Mononuclear cell (primary cell): ENCODE data around the gene PLEKHN1. TPM values are rescaled to one million over a fixed set of nuclear protein-coding genes. Genes with fewer than 3 reads are reported as not detected.
"Not testable (repeated sequence)": the region's sequence is repeated elsewhere in the genome, so short reads cannot be mapped to it uniquely, and the experiment has no call there.

ENCODE experiments used
- H3K27me3 ChIP-seq: 2 replicates; pipeline ENCODE4 v1.6.0; 2011; ENCODE audit warnings: low read length, control low read depth; ENCODE audit not compliant: insufficient read depth
- H3K4me1 ChIP-seq: 2 replicates; pipeline ENCODE4 v1.5.1; 2011; ENCODE audit warnings: mild to moderate bottlenecking, low read length, control low read depth; ENCODE audit not compliant: insufficient read depth
- H3K4me3 ChIP-seq: 2 replicates; pipeline ENCODE4 v1.5.1; 2011; ENCODE audit warnings: mild to moderate bottlenecking, low read length, moderate library complexity
- H3K9me3 ChIP-seq: 2 replicates; pipeline ENCODE4 v1.5.1; 2011; ENCODE audit warnings: low read depth, mild to moderate bottlenecking, control low read depth, low read length
- total RNA-seq: library from RNA; depleted of rRNA; stranded (reverse); fragments of >200 nt; gene quantifications from one replicate; pipeline ENCODE4 v1.2.3, GENCODE V29; 2012

Gene PLEKHN1
- total RNA-seq, 1 donor: 0.10 TPM

DNA sequence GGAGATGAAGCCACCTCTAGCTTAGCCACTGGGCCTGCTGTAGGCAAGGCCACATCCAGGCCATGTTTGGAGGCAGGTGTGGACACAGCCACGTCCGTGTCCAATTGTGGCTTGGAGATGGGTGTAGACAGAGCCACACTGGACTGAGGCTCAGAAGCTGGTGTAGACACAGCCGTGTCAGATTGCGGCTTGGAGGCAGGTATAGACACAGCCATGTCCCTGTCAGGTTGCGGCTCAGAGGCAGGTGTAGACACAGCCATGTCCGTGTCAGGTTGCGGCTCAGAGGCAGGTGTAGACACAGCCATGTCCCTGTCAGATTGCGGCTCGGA is 13.4 kb downstream of the PLEKHN1 start:
- no peaks in the 10 kb centered on the region for H3K27me3 ChIP-seq

DNA sequence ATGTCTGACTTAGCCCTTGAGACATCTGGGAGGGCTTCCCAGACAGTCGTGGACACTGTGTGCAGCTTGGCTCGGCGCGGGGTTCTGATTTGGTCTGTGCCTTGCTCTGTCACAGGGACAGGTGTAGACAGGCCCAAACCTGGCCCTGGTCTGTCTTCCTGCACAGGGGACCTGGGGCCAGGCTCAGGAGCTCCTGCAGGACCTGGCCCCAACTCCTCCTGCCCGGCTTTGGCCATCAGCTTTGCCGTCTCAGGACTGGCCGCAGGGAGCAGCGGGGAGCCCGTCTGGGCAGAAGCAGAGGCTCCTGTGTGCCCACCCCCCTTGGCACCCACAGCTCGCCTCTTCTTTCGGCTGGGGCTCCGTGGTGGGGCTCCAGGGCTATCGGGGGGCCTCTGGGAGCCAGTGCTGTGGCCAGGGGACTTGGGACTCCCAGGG is 13.9 kb downstream of the PLEKHN1 start:
- Histone ChIP-seq H3K4me1 (peaks cover 7% of the 10 kb centered on the region), H3K27me3 (no peaks in the 10 kb centered on the region), H3K9me3 (no peaks in the 10 kb centered on the region), H3K4me3 (no peak overlapping the region)

More for the DNA sequence above, 13.4 kb downstream of the PLEKHN1 start:
- Histone ChIP-seq H3K4me1 (peaks cover 7% of the 10 kb centered on the region), H3K9me3 (no peaks in the 10 kb centered on the region), H3K4me3 (no peak overlapping the region)

DNA sequence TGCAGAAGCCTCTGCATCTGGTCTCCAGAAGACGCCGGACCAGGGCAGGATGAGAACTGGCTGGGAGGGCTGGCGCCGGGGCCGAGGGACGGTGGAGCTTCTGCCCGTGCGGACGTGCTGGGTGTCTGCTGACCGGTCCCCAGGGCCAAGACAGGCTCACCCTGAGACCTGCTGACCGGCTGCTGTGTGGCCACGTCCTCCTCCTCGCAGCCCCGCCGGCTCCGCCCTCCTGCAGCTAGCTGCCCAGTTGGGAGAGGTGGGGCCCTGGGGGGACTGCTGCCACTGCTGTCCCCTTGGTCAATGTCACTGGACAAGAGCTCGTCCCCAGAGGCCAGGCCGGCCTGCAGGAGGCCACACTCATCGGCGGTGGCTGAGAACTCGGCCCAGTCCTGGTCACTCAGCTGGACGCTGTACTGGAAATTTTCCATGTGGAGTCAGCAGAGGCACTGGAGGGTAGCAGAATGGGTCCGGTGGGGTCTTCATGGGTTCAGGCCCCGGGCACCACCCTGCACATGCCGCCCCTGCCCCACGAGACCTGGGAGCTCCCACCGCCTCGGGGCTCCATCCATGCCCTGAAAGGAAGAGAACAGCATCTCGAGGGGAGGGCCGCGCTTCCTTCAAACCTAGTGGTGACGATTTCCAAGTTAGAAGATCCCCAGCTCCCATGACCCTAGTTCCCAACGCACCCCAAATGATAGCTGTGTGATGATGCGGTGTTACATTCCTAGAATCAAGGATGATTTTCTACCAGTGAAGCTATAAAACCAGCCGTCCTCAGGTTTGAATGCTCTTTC is 14.5 kb downstream of the PLEKHN1 start:
- H3K9me3 ChIP-seq: no peaks in the 10 kb centered on the region
- H3K4me1 ChIP-seq: peaks cover 6% of the 10 kb centered on the region
- no peak overlapping the region for H3K4me3 ChIP-seq
- no peaks in the 10 kb centered on the region for H3K27me3 ChIP-seq

DNA sequence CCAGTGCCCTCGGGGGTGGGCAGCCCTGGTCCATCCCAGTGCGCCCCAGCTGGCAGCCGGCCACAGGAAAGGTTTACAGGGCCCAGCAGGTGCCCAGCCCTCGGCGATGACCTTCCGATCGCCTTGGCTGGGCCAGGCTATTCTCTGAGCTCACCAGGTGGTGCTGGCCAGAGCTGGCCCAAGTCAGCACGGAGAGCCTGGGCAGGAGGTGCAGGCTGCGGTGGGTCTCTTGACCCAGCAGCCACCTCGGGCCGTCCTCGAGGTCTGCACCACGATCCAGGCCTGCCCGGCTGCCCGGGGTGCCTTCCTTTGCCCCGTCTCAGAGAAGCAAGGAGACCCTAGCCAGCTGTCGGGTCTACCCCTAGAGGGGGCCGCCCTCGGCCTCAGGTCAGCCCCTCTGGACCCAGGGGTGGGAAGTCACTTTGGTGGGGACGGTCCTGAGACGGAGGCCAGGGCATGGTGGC is 15.2 kb downstream of the PLEKHN1 start:
- H3K27me3 ChIP-seq: no peaks in the 10 kb centered on the region
- no peak overlapping the region for H3K4me3 ChIP-seq
- no peaks in the 10 kb centered on the region for H3K9me3 ChIP-seq
- H3K4me1 ChIP-seq: no peaks in the 10 kb centered on the region

DNA sequence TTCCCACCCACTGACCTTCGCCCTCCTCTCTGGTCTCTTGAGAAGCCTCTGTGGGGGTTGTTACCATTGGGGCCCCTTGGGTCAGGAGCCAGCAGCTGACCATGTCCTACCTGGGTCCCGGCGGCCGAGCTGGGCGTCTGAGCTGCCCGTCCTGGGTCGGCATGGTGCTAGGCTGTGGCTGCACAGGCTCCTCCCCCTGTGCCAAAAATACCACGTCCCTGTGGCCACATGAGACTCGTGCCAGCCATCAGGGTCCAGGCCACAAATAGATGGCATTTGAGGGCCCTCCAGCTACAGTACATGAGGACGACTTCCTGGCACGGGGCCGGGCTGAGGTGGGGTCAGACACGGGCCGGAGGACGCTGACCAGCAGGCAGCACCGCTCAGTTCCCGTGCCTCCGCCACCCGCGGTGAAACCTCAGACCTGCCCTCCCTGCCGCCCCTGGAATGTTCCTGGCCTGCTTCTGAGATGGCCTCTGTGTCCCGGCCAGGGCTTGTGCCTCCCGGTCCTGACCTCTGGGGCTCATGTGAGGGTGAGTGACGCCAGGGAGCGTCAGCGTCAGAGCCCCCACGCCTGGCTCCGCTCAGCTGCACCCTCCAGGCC is 15.8 kb downstream of the PLEKHN1 start, which contains the start of gene PERM1:
PERM1 (minus strand) TSS at position 139 of the 604 bp plus-strand sequence. CDS start 1,064 bp downstream, outside the sequence.
- Histone ChIP-seq H3K4me3 (no peak within 1 kb of the TSS), H3K27me3 (no peaks in the 10 kb centered on the region), H3K9me3 (no peaks in the 10 kb centered on the region), H3K4me1 (no peaks in the 10 kb centered on the region)

DNA sequence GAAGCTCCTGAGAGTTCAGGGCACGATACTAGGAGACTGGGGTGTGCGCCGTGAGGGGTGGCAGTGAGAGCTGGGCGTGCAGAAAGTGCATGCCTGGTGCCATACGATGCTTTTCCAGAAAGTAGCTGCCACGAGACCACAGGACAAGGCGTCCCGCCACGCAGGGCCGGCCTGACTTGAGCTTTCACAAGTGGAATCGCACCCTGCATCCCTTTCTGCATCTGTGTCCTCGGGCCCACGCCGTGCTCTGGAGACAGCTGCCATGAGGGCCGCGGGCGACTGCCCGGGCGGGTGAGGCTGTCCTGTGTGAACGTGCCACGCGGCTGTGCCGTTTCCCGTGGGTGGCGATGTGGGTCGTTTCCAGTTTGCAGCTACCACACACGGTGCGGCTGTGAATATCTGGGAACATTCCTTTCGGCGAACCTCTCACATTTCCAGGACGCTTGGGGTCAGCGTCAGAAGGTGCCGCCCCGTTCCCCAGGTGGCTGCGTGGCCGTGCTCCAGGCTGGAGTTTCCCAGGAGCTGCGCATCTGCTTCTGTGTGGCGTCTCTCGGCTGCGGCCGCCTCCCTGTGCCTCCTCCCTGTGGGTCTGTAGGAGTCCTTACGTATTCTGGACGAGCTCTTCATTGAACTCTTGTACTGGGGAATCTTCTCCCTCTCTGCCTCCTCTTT is 16.6 kb downstream of the PLEKHN1 start:
- Histone ChIP-seq H3K27me3 (no peaks in the 10 kb centered on the region), H3K4me1 (no peaks in the 10 kb centered on the region), H3K9me3 (no peaks in the 10 kb centered on the region), H3K4me3 (no peak overlapping the region)

DNA sequence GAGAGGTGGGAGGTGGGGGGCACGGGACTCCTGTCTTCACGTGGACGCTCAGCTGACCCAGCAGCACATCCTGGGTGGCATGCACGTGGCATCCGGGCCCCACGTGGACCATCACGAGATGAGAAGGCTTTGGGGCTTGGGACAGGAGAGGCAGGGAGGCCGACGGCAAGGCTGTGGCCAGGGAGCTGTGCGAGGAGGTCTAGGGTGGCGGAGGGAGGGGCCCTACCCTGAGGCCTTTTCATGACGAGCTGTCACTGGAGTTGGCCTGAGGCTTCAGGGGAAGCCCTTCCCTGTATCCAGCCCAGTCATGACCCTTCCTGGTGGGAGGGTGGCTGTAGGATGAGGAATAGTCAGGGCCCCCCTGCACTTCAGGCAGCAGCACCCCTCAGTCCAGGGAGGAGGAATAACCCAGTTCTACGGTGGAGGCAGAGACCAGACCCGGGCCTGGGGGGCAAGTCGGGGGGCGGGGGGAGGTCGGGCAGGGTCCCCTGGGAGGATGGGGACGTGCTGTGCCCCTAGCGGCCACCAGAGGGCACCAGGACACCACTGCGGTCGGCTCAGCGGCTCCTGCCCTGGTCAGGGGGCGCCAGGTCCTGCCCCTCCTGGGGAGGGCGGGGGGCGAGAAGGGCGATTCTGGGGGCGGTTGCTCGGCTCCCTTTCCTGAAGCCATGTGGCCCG is 17.7 kb downstream of the PLEKHN1 start:
- Histone ChIP-seq H3K4me3 (no peak overlapping the region), H3K9me3 (no peaks in the 10 kb centered on the region), H3K4me1 (no peaks in the 10 kb centered on the region), H3K27me3 (no peaks in the 10 kb centered on the region)

DNA sequence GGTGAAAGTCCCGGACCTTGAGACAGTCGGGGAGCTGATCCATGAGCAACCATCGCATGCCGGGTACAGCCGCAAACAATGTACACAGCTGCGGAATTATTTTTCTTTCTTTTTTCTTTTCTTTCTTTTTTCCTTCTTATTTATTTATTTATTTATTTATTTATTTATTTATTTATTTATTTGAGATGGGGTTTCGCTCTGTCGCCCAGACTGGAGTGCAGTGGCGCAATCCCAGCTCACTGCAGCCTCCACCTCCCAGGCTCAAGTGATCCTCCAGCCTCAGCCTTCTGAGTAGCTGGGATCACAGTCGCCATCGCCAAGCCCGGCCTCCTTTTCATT is 18.2 kb downstream of the PLEKHN1 start:
- H3K9me3 ChIP-seq: no peaks in the 10 kb centered on the region
- H3K27me3 ChIP-seq: peaks cover 2% of the 10 kb centered on the region
- H3K4me1 ChIP-seq: no peaks in the 10 kb centered on the region
- no peak overlapping the region for H3K4me3 ChIP-seq

DNA sequence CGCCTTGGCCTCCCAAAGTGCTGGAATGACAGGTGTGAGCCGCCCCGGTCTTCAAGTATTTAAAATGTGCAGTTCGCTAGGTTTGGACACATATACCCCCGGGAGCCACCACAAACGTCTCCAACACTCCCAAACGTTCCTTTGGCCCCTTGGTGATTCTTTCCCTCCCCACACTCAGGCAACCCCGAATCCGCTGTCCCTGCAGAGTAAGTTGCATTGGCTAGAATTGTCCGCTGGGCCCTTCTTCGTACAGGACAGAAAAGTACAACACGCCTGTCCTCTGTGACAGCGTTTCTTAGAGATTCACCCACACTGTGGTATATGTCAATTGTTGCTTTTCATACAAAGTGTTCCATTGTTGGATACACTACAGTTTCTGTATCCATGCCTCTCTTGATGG is 18.8 kb downstream of the PLEKHN1 start:
- Histone ChIP-seq H3K4me3 (no peak overlapping the region), H3K27me3 (peaks cover 2% of the 10 kb centered on the region), H3K4me1 (no peaks in the 10 kb centered on the region), H3K9me3 (no peaks in the 10 kb centered on the region)

DNA sequence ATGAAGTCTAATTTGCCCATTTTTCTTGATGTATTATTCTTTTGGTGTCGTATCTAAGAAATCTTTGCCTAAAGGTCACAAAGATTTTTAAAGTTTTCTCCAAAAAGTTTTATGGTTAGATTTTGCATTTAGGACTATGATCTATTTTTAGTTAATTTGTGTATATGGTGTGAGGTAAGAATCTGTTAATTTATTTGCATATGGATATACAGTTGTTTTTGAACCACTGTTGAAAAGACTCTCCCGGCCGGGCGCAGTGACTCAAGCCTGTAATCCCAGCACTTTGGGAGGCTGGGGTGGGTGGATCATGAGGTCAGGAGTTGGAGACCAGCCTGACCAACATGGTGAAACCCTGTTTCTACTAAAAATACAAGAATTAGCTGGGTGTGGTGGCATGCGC is 21.8 kb downstream of the PLEKHN1 start:
- not testable (repeated sequence) for H3K27me3 ChIP-seq, H3K4me3 ChIP-seq, H3K9me3 ChIP-seq, H3K4me1 ChIP-seq

DNA sequence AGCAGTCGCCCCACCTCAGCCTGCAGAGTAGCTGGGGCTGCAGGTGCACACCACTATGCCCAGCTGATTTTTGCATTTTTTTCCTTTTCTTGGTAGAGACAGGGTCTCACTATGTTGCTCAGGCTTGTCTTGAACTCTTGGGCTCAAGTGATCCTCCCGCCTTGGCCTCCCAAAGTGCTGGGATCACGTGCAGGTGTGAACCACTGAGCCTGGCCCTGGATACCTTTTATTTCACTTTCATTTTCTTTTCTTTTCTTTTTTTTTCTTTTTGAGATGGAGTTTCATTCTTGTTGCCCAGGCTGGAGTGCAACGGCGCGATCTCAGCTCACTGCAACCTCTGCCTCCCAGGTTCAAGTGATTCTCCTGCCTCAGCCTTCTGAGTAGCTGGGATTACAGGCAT is 25.0 kb downstream of the PLEKHN1 start:
- H3K4me3 ChIP-seq, H3K27me3 ChIP-seq, H3K9me3 ChIP-seq, H3K4me1 ChIP-seq: not testable (repeated sequence)

DNA sequence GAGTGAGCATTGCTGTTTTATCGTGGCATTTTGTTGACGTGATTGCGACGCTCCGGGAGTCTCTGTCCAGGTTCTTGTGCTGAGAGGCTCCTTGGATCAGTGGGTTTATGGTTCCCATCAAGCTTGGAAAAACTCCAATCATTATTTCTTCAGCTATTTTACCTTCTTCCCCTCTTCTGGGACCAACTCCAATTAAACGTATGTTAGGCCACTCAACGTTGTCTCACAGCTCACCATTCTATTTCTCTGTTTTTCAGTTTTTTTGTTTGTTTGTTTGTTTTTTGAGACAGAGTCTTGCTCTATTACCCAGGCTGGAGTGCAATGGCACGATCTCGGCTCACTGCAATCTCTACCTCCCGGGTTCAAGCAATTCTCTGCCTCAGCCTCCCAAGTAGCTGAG is 25.6 kb downstream of the PLEKHN1 start:
- peaks cover 4% of the 10 kb centered on the region for H3K27me3 ChIP-seq
- H3K4me3 ChIP-seq: no peak overlapping the region
- H3K9me3 ChIP-seq: no peaks in the 10 kb centered on the region
- no peaks in the 10 kb centered on the region for H3K4me1 ChIP-seq

DNA sequence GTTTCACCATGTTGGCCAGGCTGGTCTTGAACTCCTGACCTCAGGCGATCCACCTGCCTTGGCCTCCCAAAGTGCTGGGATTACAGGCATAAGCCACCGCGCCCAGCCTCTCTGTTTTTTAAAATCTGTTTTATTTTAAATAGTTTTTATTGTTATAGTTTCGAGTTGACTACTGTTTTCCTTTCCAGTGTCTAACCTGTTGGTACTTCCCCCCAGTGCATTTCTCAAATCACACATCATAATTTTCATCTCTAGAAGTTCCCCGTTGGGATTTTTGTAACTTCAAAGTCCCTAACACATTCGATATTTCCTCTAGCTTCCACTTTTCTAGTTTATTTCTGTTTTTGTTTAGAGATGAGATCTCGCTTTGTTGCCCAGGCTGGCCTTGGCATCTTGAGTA is 26.1 kb downstream of the PLEKHN1 start:
- Histone ChIP-seq H3K9me3 (no peaks in the 10 kb centered on the region), H3K4me1 (no peaks in the 10 kb centered on the region), H3K27me3 (peaks cover 9% of the 10 kb centered on the region), H3K4me3 (no peak overlapping the region)

DNA sequence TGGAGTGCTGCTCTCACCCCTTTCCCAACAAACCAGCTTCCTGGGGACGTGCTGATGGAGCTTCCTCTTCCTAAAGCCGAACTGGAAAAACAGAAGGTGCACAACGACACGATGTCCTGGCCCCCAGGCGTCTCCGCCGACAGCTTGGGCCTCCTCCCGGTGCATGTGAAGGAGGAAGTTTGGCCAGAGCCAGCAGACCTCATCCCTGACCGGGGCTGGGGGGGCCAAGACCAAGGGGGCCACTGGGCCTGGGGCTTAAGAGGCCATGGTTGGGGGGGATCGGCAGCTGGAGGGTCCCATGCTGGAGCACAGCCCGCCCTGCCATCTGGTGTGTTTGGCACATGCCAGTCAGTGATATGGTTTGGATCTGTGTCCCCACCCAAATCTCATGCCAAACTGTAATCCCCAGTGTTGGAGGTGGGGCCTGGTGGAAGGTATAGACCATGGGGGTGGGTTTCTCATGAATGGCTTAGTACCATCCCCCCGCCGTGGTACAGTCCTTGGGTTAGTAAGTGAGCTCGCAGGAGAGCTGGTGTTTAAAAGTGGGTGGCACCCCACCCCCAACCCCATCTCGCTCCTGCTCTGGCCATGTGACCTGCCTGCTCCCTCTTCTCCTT is 27.2 kb downstream of the PLEKHN1 start:
- H3K9me3 ChIP-seq: no peaks in the 10 kb centered on the region
- H3K27me3 ChIP-seq: peaks cover 20% of the 10 kb centered on the region
- peaks cover 4% of the 10 kb centered on the region for H3K4me1 ChIP-seq
- H3K4me3 ChIP-seq: no peak overlapping the region

DNA sequence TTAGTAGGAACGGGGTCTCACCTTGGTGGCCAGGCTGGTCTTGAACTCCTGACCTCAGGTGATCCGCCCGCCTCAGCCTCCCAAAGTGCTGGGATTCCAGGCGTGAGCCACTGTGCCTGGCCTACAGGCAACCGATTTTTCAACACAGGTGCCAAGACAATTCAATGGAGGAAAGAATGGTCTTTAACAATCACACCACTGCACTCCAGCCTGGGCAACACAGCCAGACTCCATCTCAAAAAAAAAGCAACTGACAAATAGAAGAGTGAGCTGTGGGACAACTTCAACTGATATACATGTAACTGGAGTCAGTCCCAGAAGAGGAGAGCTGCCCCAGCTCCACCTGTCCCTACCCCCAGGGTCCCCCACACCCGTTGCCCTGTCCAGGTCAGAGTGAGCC is 28.3 kb downstream of the PLEKHN1 start:
- H3K9me3 ChIP-seq, H3K4me3 ChIP-seq: not testable (repeated sequence)
- Histone ChIP-seq H3K27me3 (peaks cover 20% of the 10 kb centered on the region), H3K4me1 (peaks cover 13% of the 10 kb centered on the region)
